ENCODE results near the gene GABRR2. TPM values are rescaled to one million over a fixed set of nuclear protein-coding genes. Genes with fewer than 3 reads are reported as not detected.

The GABRR2 gene
- total RNA-seq, 1 donor from 2014 or later: 0.36 TPM

DNA sequence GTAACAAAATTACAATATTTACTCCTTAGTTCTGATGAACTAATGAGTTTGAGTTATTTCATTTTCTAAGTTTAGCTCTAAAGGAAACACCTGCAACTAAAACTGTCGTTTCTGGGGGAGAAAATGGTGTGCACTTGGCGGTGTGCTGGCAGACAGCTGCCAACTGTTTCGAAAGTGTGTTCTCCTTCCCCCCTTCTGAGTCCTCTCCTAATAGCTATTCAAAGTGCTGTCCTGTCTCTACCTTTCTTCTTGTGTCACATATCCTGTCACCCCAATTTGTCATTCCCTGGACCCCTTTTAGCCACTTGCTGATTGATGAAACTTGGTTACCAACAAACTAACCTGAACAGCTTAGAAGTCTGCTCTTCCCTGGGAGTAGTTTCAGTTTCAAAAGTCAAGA is 42.3 kb upstream of the GABRR2 start:
- H3K27ac Mint-ChIP-seq (ENCODE audit: unreplicated experiment): no peak overlapping the region
- TF ChIP-seq, protein P1, sequence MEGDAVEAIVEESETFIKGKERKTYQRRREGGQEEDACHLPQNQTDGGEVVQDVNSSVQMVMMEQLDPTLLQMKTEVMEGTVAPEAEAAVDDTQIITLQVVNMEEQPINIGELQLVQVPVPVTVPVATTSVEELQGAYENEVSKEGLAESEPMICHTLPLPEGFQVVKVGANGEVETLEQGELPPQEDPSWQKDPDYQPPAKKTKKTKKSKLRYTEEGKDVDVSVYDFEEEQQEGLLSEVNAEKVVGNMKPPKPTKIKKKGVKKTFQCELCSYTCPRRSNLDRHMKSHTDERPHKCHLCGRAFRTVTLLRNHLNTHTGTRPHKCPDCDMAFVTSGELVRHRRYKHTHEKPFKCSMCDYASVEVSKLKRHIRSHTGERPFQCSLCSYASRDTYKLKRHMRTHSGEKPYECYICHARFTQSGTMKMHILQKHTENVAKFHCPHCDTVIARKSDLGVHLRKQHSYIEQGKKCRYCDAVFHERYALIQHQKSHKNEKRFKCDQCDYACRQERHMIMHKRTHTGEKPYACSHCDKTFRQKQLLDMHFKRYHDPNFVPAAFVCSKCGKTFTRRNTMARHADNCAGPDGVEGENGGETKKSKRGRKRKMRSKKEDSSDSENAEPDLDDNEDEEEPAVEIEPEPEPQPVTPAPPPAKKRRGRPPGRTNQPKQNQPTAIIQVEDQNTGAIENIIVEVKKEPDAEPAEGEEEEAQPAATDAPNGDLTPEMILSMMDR (IDR thresholded peaks at IDR 0.05; ENCODE audit: unreplicated experiment): no peak
- H3K9me3 Mint-ChIP-seq (ENCODE audit: unreplicated experiment): no peaks in the 10 kb centered on the region
- DNase-seq (ENCODE audit: low spot score): no peak
- H3K4me3 Mint-ChIP-seq (ENCODE audit: unreplicated experiment): no peak overlapping the region
- peaks cover 2% of the 10 kb centered on the region for H3K27me3 Mint-ChIP-seq (ENCODE audit: unreplicated experiment)
- H3K4me1 Mint-ChIP-seq (ENCODE audit: unreplicated experiment): peaks cover 3% of the 10 kb centered on the region
- peaks cover 3% of the 10 kb centered on the region for H3K36me3 Mint-ChIP-seq (ENCODE audit: low read depth, unreplicated experiment)

DNA sequence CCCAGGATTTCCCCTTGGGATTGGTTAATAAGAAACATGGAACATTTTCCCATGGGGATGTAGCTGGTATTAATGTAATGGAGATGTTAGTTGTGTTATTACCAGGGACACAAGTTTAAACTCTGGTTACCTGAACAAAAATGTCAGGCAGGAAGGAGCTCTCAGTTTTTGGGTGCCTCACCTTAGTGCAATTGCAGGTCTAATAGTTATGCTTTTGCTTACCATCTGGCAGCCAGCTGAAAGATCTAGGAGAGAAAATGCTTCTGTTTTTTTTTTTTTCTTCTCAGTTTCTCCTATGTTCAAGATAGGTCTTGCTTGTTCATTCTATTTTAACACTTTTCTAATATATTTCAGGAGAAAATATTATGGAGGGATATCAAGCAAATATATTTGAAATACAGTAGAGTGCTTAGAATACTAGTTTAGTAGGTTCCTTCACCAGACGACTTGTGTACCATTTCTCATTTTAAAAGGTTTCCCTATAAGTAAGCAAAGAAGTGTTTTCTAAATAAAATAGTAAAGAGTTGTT is 41.6 kb upstream of the GABRR2 start:
- no peak for DNase-seq (ENCODE audit: low spot score)
- Mint-ChIP-seq H3K9me3 (ENCODE audit: unreplicated experiment) (no peaks in the 10 kb centered on the region), H3K27me3 (ENCODE audit: unreplicated experiment) (peaks cover 2% of the 10 kb centered on the region), H3K27ac (ENCODE audit: unreplicated experiment) (no peak overlapping the region), H3K4me1 (ENCODE audit: unreplicated experiment) (peaks cover 7% of the 10 kb centered on the region), H3K4me3 (ENCODE audit: unreplicated experiment) (no peak overlapping the region), H3K36me3 (ENCODE audit: low read depth, unreplicated experiment) (peaks cover 3% of the 10 kb centered on the region)
- TF ChIP-seq, protein P1 (IDR thresholded peaks at IDR 0.05; ENCODE audit: unreplicated experiment): no peak

DNA sequence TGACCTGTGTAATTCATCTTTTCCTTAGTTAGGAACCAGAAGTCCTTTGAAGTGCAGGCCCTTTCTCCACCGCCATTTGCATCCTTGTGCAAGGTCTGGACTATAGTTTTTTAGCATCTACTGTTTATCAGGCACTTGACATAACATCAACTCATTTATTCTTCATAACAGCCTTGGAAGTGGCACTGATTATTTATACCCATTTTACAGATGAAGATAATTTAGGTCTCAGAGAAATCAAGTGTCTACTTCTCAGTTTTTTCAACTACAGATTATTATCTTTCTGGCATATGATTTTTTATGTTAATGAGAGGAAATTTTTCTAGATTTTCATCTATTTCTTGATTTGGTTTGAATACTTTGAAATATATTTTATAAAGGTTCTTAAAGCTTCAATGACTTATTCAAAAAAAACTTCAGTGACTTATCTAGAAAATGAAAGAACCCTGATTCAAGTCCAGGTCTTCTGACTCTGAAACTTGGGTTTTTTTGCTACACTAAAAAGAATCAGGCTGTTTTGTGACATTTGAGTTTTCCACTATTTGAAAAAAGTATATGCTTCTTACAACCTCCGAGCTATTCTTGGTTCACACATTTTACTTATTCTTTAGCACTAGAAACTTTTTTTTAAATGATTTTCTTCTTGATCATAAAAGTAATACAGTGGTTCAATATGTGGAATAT is 40.6 kb upstream of the GABRR2 start:
- Mint-ChIP-seq H3K4me3 (ENCODE audit: unreplicated experiment) (no peak overlapping the region), H3K27ac (ENCODE audit: unreplicated experiment) (no peak overlapping the region), H3K9me3 (ENCODE audit: unreplicated experiment) (no peaks in the 10 kb centered on the region), H3K36me3 (ENCODE audit: low read depth, unreplicated experiment) (peaks cover 3% of the 10 kb centered on the region), H3K4me1 (ENCODE audit: unreplicated experiment) (peaks cover 13% of the 10 kb centered on the region), H3K27me3 (ENCODE audit: unreplicated experiment) (peaks cover 4% of the 10 kb centered on the region)
- DNase-seq (ENCODE audit: low spot score): no peak
- TF ChIP-seq, protein P1 (IDR thresholded peaks at IDR 0.05; ENCODE audit: unreplicated experiment): no peak

DNA sequence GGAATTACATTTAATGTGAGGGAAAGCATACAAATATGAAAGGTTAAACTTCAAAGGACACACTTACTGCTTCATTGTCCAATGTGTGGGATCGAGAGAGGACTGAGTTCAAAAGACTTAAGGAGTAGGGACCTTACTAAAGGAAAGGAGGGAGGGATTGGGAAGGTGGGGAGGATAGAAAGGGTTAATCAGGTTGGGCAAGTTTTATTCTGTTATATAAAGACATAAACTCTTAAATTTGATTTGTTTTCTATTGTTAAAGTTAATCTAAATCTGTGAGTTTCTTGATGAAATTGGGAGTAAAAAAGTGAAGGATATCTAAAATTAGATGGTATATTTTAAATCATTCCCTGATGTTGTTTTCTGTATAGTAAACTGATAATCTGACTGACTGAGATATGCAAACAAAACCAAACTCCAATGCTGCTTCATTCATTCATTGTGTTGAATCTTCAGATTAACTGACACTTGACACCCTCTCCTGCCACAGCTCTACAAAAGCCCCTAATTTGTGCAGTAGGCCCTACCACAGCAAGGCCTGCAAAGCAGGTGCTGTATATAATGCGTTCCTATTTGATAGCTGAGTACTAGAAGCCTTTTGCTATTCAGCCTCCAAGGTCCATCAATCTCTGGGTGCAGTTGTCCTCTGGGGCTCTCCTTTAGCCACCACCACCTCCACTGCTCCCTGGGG is 38.7 kb upstream of the GABRR2 start:
- Mint-ChIP-seq H3K4me3 (ENCODE audit: unreplicated experiment) (peak overlapping the region; percentile 86), H3K27ac (ENCODE audit: unreplicated experiment) (peak overlapping the region; percentile 77), H3K27me3 (ENCODE audit: unreplicated experiment) (peaks cover 4% of the 10 kb centered on the region), H3K36me3 (ENCODE audit: low read depth, unreplicated experiment) (peaks cover 3% of the 10 kb centered on the region), H3K4me1 (ENCODE audit: unreplicated experiment) (peaks cover 31% of the 10 kb centered on the region), H3K9me3 (ENCODE audit: unreplicated experiment) (no peaks in the 10 kb centered on the region)
- no peak for DNase-seq (ENCODE audit: low spot score)
- TF ChIP-seq, protein P1 (IDR thresholded peaks at IDR 0.05; ENCODE audit: unreplicated experiment): no peak

DNA sequence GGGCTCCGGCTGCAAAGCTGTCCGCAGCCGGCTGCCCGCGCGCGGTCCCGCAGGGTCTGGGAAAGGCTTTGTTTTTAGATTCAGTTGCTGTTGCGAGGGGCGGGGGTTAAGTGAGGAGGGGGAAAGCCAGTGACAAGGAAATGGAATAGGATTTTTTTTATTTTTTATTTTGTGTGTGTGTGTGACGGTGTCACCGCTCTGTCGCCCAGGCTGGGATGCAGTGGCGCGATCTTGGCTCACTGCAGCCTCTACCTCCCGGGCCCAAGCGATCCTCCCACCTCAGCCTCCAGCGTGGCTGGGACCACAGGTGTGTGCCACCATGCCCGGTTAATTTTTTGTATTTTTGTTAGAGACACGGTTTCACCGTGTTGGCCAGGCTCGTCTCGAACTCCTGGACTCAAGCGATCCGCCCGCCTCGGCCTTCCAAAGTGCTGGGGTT is 38.0 kb upstream of the GABRR2 start:
- TF ChIP-seq, protein P1 (IDR thresholded peaks at IDR 0.05; ENCODE audit: unreplicated experiment): no peak
- Mint-ChIP-seq H3K4me3 (ENCODE audit: unreplicated experiment) (peak overlapping the region; percentile 86), H3K9me3 (ENCODE audit: unreplicated experiment) (no peaks in the 10 kb centered on the region), H3K27ac (ENCODE audit: unreplicated experiment) (peak overlapping the region; percentile 77), H3K27me3 (ENCODE audit: unreplicated experiment) (peaks cover 4% of the 10 kb centered on the region), H3K4me1 (ENCODE audit: unreplicated experiment) (peaks cover 39% of the 10 kb centered on the region), H3K36me3 (ENCODE audit: low read depth, unreplicated experiment) (peaks cover 7% of the 10 kb centered on the region)
- DNase-seq (ENCODE audit: low spot score): no peak

All from endothelial cell (in vitro differentiated cells).